Raji (cell line): ENCODE data around the gene EFCAB6.

ENCODE experiments used
- POLR2A ChIP-seq: IDR thresholded peaks from 2 replicates; pipeline ENCODE4 v1.6.1; 2011; ENCODE audit warnings: low read depth, low read length, control low read depth; ENCODE audit not compliant: insufficient read depth

EFCAB6 gene

GRCh38 chr22:43497956-43498855 is 313.9 kb downstream of the EFCAB6 start:
- no peak for TF ChIP-seq POLR2A

- TF ChIP-seq POLR2A, result no peak
These were observed 318.8 kb downstream of the EFCAB6 start for GRCh38 chr22:43493297-43493696.

- TF ChIP-seq POLR2A, result no peak
These were observed 320.4 kb downstream of the EFCAB6 start for GRCh38 chr22:43491737-43492136.

GRCh38 chr22:43491177-43491576 is 320.9 kb downstream of the EFCAB6 start:
- TF ChIP-seq POLR2A, result no peak

- TF ChIP-seq POLR2A, result no peak
These were observed 321.8 kb downstream of the EFCAB6 start for GRCh38 chr22:43490311-43490710.

- no peak for TF ChIP-seq POLR2A
These were observed 323.2 kb downstream of the EFCAB6 start for GRCh38 chr22:43488937-43489336.

- TF ChIP-seq POLR2A, result no peak
These were observed 323.9 kb downstream of the EFCAB6 start for GRCh38 chr22:43488031-43488866.

GRCh38 chr22:43487311-43488030 is 324.6 kb downstream of the EFCAB6 start:
- TF ChIP-seq POLR2A, result no peak

- TF ChIP-seq POLR2A, result no peak
These were observed 326.5 kb downstream of the EFCAB6 start for GRCh38 chr22:43485502-43486089.

GRCh38 chr22:43484227-43484626 is 327.9 kb downstream of the EFCAB6 start:
- TF ChIP-seq POLR2A, result no peak

GRCh38 chr22:43483669-43484068 is 328.4 kb downstream of the EFCAB6 start:
- TF ChIP-seq POLR2A, result no peak

GRCh38 chr22:43483266-43483665 is 328.8 kb downstream of the EFCAB6 start:
- no peak for TF ChIP-seq POLR2A

GRCh38 chr22:43482318-43482625 is 329.8 kb downstream of the EFCAB6 start:
- TF ChIP-seq POLR2A, result no peak

- TF ChIP-seq POLR2A, result no peak
These were observed 330.4 kb downstream of the EFCAB6 start for GRCh38 chr22:43481568-43482317.

- no peak for TF ChIP-seq POLR2A
These were observed 332.1 kb downstream of the EFCAB6 start for GRCh38 chr22:43479962-43480361.
